Bronchial epithelial cell (primary cell): ENCODE results near the gene DNAJC6. TPM values are rescaled to one million over a fixed set of nuclear protein-coding genes. Genes with fewer than 3 reads are reported as not detected.

ENCODE experiments used
- DNase-seq: peaks from one replicate; pipeline ENCODE4 v3.0.0-alpha.2; 2010; ENCODE audit warnings: low read depth
- FAIRE-seq: peaks from 2 replicates; lab custom pipeline; 2011; peaks lifted over from hg19 to GRCh38; lab: Jason Lieb, UNC
- H3K27me3 ChIP-seq: 2 replicates; pipeline ENCODE4 v1.5.1; 2011; ENCODE audit warnings: low read length; ENCODE audit not compliant: control insufficient read depth, insufficient read depth
- H3K36me3 ChIP-seq: 2 replicates; pipeline ENCODE4 v1.5.1; 2011; ENCODE audit warnings: low read length; ENCODE audit not compliant: control insufficient read depth, insufficient read depth
- H3K4me3 ChIP-seq: 2 replicates; pipeline ENCODE4 v1.5.1; 2011; ENCODE audit warnings: mild to moderate bottlenecking, low read depth, low read length, control low read depth
- total RNA-seq: library from RNA; depleted of rRNA; stranded (reverse); fragments of >200 nt; gene quantifications from 2 replicates; pipeline ENCODE4 v1.2.1, GENCODE V29; 2014
- TF ChIP-seq, protein P1 (sequence below): IDR thresholded peaks from 2 replicates; pipeline ENCODE4 v1.5.1; 2011; ENCODE audit warnings: mild to moderate bottlenecking, moderate library complexity, low read length, control low read depth, inconsistent platforms; ENCODE audit not compliant: insufficient read depth, severe bottlenecking

DNAJC6 gene
- total RNA-seq, 1 donor from 2014 or later: 2.1 TPM

DNA sequence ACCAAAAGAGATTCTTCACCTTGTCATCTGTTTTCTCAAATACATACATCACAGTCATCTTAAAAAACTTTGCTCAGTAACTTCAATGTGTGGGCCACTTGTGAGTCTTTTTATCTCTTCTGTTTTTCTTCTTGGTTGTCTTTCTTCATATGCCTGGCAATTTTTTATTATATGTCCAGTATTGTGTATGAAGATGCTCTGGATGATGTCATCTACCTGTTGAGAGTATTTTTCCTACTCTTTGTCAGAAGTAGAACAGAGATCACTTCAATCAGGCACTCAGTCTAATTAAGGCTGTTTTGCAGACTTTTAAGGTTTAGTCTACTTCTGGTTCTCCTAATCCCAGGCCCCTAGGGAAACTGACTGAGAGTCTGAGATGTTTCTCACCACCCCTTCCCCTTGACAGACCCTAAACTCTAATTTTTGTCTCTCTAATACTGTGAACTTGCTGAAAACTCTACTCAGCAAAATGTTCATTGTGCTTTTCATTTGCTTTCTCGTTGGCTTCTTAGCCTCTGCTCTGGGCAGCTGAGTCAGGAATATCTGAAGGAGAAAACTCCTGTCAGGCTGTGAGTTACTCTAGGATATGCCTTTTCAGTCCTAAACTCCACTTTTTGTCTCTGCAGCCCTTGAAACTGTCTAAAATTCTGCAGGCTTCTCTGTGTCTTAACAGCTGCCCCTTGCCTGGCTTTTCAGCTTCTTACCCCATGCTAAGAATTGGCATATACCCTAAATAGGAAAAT, 33.0 kb upstream of the DNAJC6 start:
- TF ChIP-seq, protein P1, sequence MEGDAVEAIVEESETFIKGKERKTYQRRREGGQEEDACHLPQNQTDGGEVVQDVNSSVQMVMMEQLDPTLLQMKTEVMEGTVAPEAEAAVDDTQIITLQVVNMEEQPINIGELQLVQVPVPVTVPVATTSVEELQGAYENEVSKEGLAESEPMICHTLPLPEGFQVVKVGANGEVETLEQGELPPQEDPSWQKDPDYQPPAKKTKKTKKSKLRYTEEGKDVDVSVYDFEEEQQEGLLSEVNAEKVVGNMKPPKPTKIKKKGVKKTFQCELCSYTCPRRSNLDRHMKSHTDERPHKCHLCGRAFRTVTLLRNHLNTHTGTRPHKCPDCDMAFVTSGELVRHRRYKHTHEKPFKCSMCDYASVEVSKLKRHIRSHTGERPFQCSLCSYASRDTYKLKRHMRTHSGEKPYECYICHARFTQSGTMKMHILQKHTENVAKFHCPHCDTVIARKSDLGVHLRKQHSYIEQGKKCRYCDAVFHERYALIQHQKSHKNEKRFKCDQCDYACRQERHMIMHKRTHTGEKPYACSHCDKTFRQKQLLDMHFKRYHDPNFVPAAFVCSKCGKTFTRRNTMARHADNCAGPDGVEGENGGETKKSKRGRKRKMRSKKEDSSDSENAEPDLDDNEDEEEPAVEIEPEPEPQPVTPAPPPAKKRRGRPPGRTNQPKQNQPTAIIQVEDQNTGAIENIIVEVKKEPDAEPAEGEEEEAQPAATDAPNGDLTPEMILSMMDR: no peak
- no peak overlapping the region for H3K4me3 ChIP-seq
- FAIRE-seq (no peak), DNase-seq (no peak)
- H3K27me3 ChIP-seq: no peaks in the 10 kb centered on the region
- no peaks in the 10 kb centered on the region for H3K36me3 ChIP-seq

DNA sequence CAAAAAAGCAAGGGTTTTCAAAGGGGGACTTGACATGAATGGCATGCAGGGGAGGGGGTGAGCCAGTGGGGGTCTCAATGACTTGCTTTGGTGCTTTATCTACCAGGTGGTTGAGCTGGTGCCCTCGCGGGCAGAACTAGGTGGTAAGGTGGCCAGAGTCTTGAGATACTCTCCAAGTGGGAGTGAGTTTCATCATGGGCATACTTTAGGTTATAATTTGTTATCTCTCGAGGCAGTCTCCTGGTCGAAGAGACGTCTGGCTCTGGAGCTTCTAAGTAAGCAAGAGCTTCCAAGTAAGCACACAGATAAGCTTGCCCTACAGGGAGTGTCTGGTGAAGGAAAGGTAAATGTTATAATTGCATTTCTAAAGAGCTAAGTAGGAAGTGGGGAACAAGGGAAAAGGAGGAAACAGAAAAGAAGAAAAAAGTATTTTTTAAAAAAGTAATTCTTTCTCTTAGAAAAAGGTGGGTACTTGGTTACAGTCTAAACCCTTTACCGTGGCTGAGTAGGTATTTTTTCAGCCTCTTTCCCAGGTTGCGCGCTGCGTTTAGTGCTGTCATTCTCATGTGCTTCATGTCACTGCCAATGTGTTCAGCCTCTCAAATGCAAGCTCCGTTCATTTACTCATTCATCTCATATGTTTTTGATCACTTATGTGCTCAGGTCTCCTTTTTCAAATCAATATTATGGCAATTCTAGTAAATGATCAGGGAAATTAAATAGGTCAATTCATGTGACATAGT, 31.6 kb upstream of the DNAJC6 start:
- no peak for FAIRE-seq

DNA sequence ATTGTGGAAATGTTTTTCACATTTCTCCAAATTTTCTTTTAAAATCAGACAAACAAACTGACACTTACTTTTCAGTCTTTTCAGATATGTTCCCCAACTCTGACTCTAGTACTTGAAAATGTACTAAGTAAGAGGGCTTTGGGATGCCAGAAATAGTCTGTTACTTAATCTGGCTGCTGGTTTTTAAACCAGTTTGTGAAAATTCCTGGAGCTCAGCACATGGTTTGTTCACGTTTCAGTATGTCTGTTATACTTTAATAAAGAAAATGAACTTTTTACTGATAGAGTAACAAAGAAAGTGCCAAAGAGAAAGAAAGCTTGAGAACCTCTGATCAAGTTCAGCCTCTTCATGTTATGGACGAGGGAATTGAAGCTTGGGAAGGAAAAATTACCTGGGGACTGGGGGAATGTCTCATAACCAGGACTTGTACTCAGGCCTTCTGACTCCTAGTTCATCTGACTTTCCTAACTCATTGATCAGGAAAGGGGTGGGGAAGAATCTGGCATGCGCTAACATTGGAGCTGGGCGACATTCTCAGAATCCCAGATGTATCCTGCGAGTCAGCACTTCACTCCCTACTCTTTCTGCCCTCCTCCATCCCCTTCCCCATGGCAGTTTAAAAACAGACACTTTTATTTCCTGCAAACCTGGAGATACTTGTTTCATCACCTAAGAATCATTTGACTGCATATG, 30.8 kb upstream of the DNAJC6 start:
- DNase-seq: no peak
- no peak for FAIRE-seq
- H3K27me3 ChIP-seq: no peaks in the 10 kb centered on the region
- TF ChIP-seq, protein P1: no peak
- H3K4me3 ChIP-seq: no peak overlapping the region
- no peaks in the 10 kb centered on the region for H3K36me3 ChIP-seq

More for the DNA sequence above, 31.6 kb upstream of the DNAJC6 start:
- no peaks in the 10 kb centered on the region for H3K36me3 ChIP-seq
- no peaks in the 10 kb centered on the region for H3K27me3 ChIP-seq
- H3K4me3 ChIP-seq: no peak overlapping the region
- DNase-seq: no peak
- TF ChIP-seq, protein P1: no peak

GRCh38 chr1:65279070-65279779, 30.1 kb upstream of the DNAJC6 start:
- no peak for FAIRE-seq
- no peak for DNase-seq
- no peak overlapping the region for H3K4me3 ChIP-seq
- no peaks in the 10 kb centered on the region for H3K36me3 ChIP-seq
- no peaks in the 10 kb centered on the region for H3K27me3 ChIP-seq
- TF ChIP-seq, protein P1: no peak

GRCh38 chr1:65281846-65282245, 27.5 kb upstream of the DNAJC6 start:
- TF ChIP-seq, protein P1: no peak
- Histone ChIP-seq H3K4me3 (no peak overlapping the region), H3K27me3 (no peaks in the 10 kb centered on the region), H3K36me3 (no peaks in the 10 kb centered on the region)
- FAIRE-seq (no peak), DNase-seq (no peak)
